SU-DHL-6 (cell line): ENCODE results near the gene HDGF.

Experiments
- H2AFZ ChIP-seq: fragments of 200-600 bp; sonication (generic); 2 replicates; pipeline ENCODE4 v1.6.1; 2014; ENCODE audit warnings: low read depth, mild to moderate bottlenecking, moderate library complexity, mixed read lengths, antibody characterized with exemption, low read length; ENCODE audit not compliant: severe bottlenecking
- H3F3A ChIP-seq: fragments of 200-600 bp; shearing (Covaris generic); 2 replicates; pipeline ENCODE4 v1.6.0; 2016; ENCODE audit warnings: antibody characterized with exemption, mild to moderate bottlenecking; ENCODE audit not compliant: insufficient read depth
- H3K27ac ChIP-seq: fragments of 200-600 bp; sonication (generic); 2 replicates; pipeline ENCODE4 v1.5.1; 2016; ENCODE audit warnings: low read depth, mild to moderate bottlenecking, low read length, moderate library complexity, mixed read lengths
- H3K27me3 ChIP-seq: fragments of 200-600 bp; sonication (generic), shearing (Covaris generic); 2 replicates; pipeline ENCODE4 v1.6.0; 2014; ENCODE audit warnings: mild to moderate bottlenecking, low read length
- H3K36me3 ChIP-seq: fragments of 200-600 bp; sonication (generic); 2 replicates; pipeline ENCODE4 v1.6.1; 2014; ENCODE audit warnings: mild to moderate bottlenecking, low read length, mixed read lengths
- H3K4me2 ChIP-seq: fragments of 300-600, 200-600 bp; shearing (Covaris generic), sonication (generic); 2 replicates; pipeline ENCODE4 v1.6.0; 2014; ENCODE audit warnings: low read length, low read depth, mild to moderate bottlenecking; ENCODE audit not compliant: poor library complexity, severe bottlenecking
- H3K4me3 ChIP-seq: fragments of 200-600 bp; sonication (generic); 2 replicates; pipeline ENCODE4 v1.5.1; 2014; ENCODE audit warnings: antibody characterized with exemption, low read length, mild to moderate bottlenecking, mixed read lengths; ENCODE audit not compliant: insufficient read depth, poor library complexity, severe bottlenecking
- H3K79me2 ChIP-seq: fragments of 200-600 bp; sonication (generic); 2 replicates; pipeline ENCODE4 v1.6.1; 2014; ENCODE audit warnings: mild to moderate bottlenecking, low read length, moderate library complexity; ENCODE audit not compliant: insufficient read depth
- H3K9ac ChIP-seq: fragments of 200-600 bp; sonication (generic); 2 replicates; pipeline ENCODE4 v1.7.0; 2014; ENCODE audit warnings: mild to moderate bottlenecking, low read length
- H3K9me2 ChIP-seq: fragments of 200-600 bp; sonication (generic); replicated peaks from 2 replicates; pipeline ENCODE4 v1.6.1; 2014; ENCODE audit warnings: low read length; ENCODE audit not compliant: insufficient read depth
- H3K9me3 ChIP-seq: fragments of 200-600 bp; sonication (generic); 2 replicates; pipeline ENCODE4 v1.6.1; 2014; ENCODE audit warnings: low read length, mixed read lengths; ENCODE audit not compliant: insufficient read depth
- H4K20me1 ChIP-seq: fragments of 200-600 bp; sonication (generic); 2 replicates; pipeline ENCODE4 v1.6.1; 2014; ENCODE audit warnings: low read depth, mild to moderate bottlenecking, antibody characterized with exemption, low read length, moderate library complexity, mixed read lengths
- CTCF ChIP-seq: fragments of 200-600 bp; sonication (generic); IDR thresholded peaks from one replicate; pipeline ENCODE4 v1.5.1; 2017; ENCODE audit warnings: antibody characterized with exemption, mild to moderate bottlenecking, low read length, moderate library complexity; ENCODE audit not compliant: insufficient read depth, poor library complexity, severe bottlenecking
- EZH2phosphoT487 ChIP-seq: fragments of 200-600 bp; sonication (generic), shearing (Covaris generic); conservative IDR thresholded peaks from 2 replicates; pipeline ENCODE4 v1.6.1; 2018; ENCODE audit warnings: mild to moderate bottlenecking, antibody characterized with exemption, low read length, moderate library complexity, mixed read lengths

HDGF gene

GRCh38 chr1:156795787-156796186 lies 44.3 kb upstream of the HDGF start:
- H3K4me2 ChIP-seq, result no peak overlapping the region

GRCh38 chr1:156795374-156795733 lies 43.9 kb upstream of the HDGF start:
- Histone ChIP-seq H3K36me3 (peaks cover 35% of the 10 kb centered on the region), H3F3A (peaks cover 5% of the 10 kb centered on the region; the same call in 1 of the 2 replicates), H3K9ac (no peak overlapping the region), H3K27ac (no peak overlapping the region), H3K4me3 (no peak overlapping the region), H4K20me1 (no peaks in the 10 kb centered on the region), H3K27me3 (no peaks in the 10 kb centered on the region), H3K9me2 (no peaks in the 10 kb centered on the region), H3K4me2 (no peak overlapping the region), H2AFZ (no peak overlapping the region), H3K9me3 (no peaks in the 10 kb centered on the region), H3K79me2 (no peaks in the 10 kb centered on the region)
- TF ChIP-seq EZH2phosphoT487 (no peak), CTCF (no peak)

More at GRCh38 chr1:156795787-156796186, 44.3 kb upstream of the HDGF start:
- H3K9me2 ChIP-seq, result no peaks in the 10 kb centered on the region
- no peaks in the 10 kb centered on the region for H3K9me3 ChIP-seq
- H3K36me3 ChIP-seq, result peaks cover 35% of the 10 kb centered on the region
- H3K79me2 ChIP-seq, result no peaks in the 10 kb centered on the region
- H3F3A ChIP-seq, result peaks cover 5% of the 10 kb centered on the region; the same call in 1 of the 2 replicates
- H3K27me3 ChIP-seq, result no peaks in the 10 kb centered on the region
- H4K20me1 ChIP-seq, result no peaks in the 10 kb centered on the region
- H3K9ac ChIP-seq, result no peak overlapping the region
- no peak overlapping the region for H2AFZ ChIP-seq
- TF ChIP-seq EZH2phosphoT487 (no peak), CTCF (no peak)
- H3K4me3 ChIP-seq, result no peak overlapping the region
- no peak overlapping the region for H3K27ac ChIP-seq

- no peak overlapping the region for H2AFZ ChIP-seq
- H3K9ac ChIP-seq, result no peak overlapping the region
- peaks cover 5% of the 10 kb centered on the region; the same call in 1 of the 2 replicates for H3F3A ChIP-seq
- H3K4me2 ChIP-seq, result no peak overlapping the region
- H3K27ac ChIP-seq, result no peak overlapping the region
- H3K79me2 ChIP-seq, result 0 out of 2 replicates have a peak, but pooled peaks cover 2% of the 10 kb centered on the region
- TF ChIP-seq EZH2phosphoT487 (no peak), CTCF (no peak)
- H3K4me3 ChIP-seq, result no peak overlapping the region
- H3K9me3 ChIP-seq, result no peaks in the 10 kb centered on the region
- H3K36me3 ChIP-seq, result peaks cover 35% of the 10 kb centered on the region
- no peaks in the 10 kb centered on the region for H3K9me2 ChIP-seq
- H3K27me3 ChIP-seq, result no peaks in the 10 kb centered on the region
- H4K20me1 ChIP-seq, result no peaks in the 10 kb centered on the region
Measured at GRCh38 chr1:156794506-156795373, 43.3 kb upstream of the HDGF start.
